OCI-LY7 (cell line): ENCODE data around the gene TLE3.

ENCODE experiments used
- EZH2phosphoT487 ChIP-seq: fragments of 200-600 bp; sonication (generic); IDR thresholded peaks from 2 replicates; pipeline ENCODE4 v1.6.1; 2018; ENCODE audit warnings: low read depth, borderline replicate concordance, mild to moderate bottlenecking, mixed run types, antibody characterized with exemption, low read length, moderate library complexity, mixed read lengths
- TF ChIP-seq, protein P1 (sequence below): fragments of 200-600 bp; sonication (generic); conservative IDR thresholded peaks from 2 replicates; pipeline ENCODE4 v1.5.1; 2014; ENCODE audit warnings: mild to moderate bottlenecking, antibody characterized with exemption, low read length, moderate library complexity, mixed read lengths

DNA sequence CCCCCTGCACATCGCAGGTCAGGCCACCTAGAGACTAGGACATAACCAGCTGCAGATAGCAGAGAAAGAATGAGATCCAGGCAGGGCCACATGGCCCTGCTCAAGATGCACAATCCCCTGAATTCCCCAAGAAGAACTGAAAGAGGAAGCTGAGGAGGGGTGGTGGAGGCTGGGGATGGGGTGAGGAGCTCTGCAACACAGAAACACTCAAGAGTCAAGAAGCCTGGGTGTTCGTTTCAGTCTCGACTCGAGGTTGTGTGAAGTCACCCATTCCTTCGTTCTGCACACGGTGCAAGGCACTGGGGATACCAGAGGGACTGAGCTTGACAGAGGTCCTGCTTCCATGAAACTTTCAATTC lies 62.0 kb downstream of the TLE3 start:
- TF ChIP-seq, protein P1, sequence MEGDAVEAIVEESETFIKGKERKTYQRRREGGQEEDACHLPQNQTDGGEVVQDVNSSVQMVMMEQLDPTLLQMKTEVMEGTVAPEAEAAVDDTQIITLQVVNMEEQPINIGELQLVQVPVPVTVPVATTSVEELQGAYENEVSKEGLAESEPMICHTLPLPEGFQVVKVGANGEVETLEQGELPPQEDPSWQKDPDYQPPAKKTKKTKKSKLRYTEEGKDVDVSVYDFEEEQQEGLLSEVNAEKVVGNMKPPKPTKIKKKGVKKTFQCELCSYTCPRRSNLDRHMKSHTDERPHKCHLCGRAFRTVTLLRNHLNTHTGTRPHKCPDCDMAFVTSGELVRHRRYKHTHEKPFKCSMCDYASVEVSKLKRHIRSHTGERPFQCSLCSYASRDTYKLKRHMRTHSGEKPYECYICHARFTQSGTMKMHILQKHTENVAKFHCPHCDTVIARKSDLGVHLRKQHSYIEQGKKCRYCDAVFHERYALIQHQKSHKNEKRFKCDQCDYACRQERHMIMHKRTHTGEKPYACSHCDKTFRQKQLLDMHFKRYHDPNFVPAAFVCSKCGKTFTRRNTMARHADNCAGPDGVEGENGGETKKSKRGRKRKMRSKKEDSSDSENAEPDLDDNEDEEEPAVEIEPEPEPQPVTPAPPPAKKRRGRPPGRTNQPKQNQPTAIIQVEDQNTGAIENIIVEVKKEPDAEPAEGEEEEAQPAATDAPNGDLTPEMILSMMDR: no peak
- TF ChIP-seq EZH2phosphoT487: no peak
